OCI-M1 (cell line): ENCODE data around the gene JMJD7.
"Not testable (repeated sequence)": the region's sequence is repeated elsewhere in the genome, so short reads cannot be mapped to it uniquely, and the experiment has no call there.

ENCODE experiments used
- DNase-seq: peaks from one replicate; lab custom pipeline; 2025; lab: John Stamatoyannopoulos, UW

JMJD7 gene

GRCh38 chr15:41822957-41823356, 4.9 kb upstream of the JMJD7 start:
- no peak for DNase-seq

- no peak for DNase-seq
These were observed 4.4 kb upstream of the JMJD7 start for GRCh38 chr15:41823502-41823901.

- no peak for DNase-seq
These were observed 3.7 kb upstream of the JMJD7 start for GRCh38 chr15:41824062-41824745.

- DNase-seq: no peak
These were observed 2.7 kb upstream of the JMJD7 start for GRCh38 chr15:41825145-41825544.

GRCh38 chr15:41825572-41826535, 2.0 kb upstream of the JMJD7 start:
- DNase-seq: no peak

GRCh38 chr15:41827290-41827879, 507 bp upstream of the JMJD7 start:
- no peak for DNase-seq

- no peak for DNase-seq
These were observed 882 bp downstream of the JMJD7 start for GRCh38 chr15:41828807-41829141.

- no peak for DNase-seq
These were observed 2.2 kb downstream of the JMJD7 start for GRCh38 chr15:41829959-41830646.

GRCh38 chr15:41831291-41831690, 3.4 kb downstream of the JMJD7 start:
- not testable (repeated sequence) for DNase-seq

GRCh38 chr15:41832208-41832607, 4.3 kb downstream of the JMJD7 start:
- DNase-seq: no peak

GRCh38 chr15:41832875-41833274, 5.0 kb downstream of the JMJD7 start:
- no peak for DNase-seq

- DNase-seq: no peak
These were observed 6.2 kb downstream of the JMJD7 start for GRCh38 chr15:41834096-41834495.

- DNase-seq: no peak
These were observed 8.2 kb downstream of the JMJD7 start for GRCh38 chr15:41836073-41836472.

GRCh38 chr15:41836713-41837454, 9.0 kb downstream of the JMJD7 start:
- DNase-seq: no peak

GRCh38 chr15:41838400-41838897, 10.6 kb downstream of the JMJD7 start, which contains the start of gene PLA2G4B:
PLA2G4B (plus strand) TSS chr15:41838847; CDS start chr15:41838914, 67 bp downstream.
- DNase-seq: no peak

GRCh38 chr15:41839781-41840491, 12.0 kb downstream of the JMJD7 start:
- DNase-seq: no peak

- DNase-seq: no peak
These were observed 12.8 kb downstream of the JMJD7 start for GRCh38 chr15:41840673-41841072.

- DNase-seq: no peak
These were observed 13.2 kb downstream of the JMJD7 start for GRCh38 chr15:41841131-41841530.

- DNase-seq: no peak
These were observed 14.3 kb downstream of the JMJD7 start for GRCh38 chr15:41842229-41842628.

- no peak for DNase-seq
These were observed 15.7 kb downstream of the JMJD7 start for GRCh38 chr15:41843571-41843970.

GRCh38 chr15:41844814-41845213, 16.9 kb downstream of the JMJD7 start:
- DNase-seq: no peak
